DMS 273 (cell line): ENCODE data around the gene CITED2.

Source experiments
- DNase-seq: peaks from one replicate; lab custom pipeline; 2025; ENCODE audit not compliant: unreplicated experiment; lab: John Stamatoyannopoulos, UW

The CITED2 gene

DNA sequence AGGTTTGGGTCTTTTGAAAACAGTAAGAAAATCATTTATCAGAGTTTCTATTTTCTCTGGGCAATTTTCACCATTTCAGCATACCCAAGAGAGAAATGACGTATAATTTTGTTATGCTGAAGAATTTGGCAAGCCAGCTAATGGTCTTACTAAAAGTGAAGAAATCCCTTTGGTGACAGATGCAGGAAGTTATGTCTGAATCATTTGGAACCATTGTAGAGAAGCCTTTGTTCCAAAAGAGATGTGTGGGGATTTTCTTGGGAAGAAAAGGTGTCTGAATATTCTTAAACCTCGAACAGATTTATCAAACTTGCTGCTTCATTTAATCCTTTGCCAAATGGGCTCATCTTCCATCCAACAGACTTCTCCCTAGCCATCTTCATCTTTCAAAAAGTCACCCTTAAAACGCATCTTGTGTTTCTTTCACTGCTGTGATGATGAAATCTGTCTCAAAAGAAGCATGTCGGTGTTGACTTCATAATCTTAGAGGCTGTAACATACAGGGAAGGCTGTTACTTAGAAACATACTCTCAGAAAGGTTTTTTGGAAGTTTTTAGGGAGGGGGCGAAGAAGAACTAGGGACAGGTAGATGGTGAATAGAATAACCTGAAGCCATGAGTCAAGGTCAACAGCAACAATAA, 39.5 kb downstream of the CITED2 start:
- no peak for DNase-seq

GRCh38 chr6:139330826-139331500, 43.5 kb downstream of the CITED2 start:
- no peak for DNase-seq

GRCh38 chr6:139330306-139330705, 44.1 kb downstream of the CITED2 start:
- DNase-seq = no peak

DNA sequence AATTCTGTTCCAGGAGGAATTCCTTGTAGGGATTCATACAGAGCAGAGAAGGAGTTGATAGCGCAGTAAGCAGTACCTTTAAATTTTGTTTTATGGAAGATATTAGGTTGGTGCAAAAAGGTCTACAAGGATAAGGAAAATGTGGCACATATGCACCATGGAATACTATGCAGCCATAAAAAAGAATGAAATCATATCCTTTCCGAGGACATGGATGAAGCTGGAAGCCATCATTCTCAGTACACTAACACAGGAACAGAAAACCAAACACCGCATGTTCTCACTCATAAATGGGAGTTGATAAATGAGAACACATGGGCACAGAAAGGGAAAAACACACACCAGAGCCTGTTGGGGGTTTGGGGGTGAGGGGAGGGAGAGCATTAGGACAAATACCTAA, 45.2 kb downstream of the CITED2 start:
- DNase-seq = no peak

GRCh38 chr6:139327038-139327437, 47.4 kb downstream of the CITED2 start:
- no peak for DNase-seq

DNA sequence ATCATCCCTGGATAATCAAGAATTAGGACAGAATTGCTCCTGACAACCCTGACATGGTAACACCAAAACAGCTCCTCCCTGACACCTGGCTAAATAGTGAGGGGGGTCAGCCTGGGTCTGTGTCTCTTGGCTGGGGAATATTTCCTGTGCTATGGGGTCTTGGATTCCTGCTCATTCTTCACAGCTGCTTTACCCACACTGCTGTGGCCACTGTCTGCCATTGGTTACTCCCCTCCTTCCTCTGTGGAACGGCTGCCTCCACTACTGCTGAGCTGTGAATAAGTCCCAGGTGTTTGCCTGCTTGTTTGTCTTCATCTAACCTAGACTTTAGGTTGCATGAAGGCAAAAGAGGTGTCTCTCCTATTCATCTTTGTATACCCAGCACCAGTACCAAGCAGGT, 48.8 kb downstream of the CITED2 start:
- DNase-seq = no peak

DNA sequence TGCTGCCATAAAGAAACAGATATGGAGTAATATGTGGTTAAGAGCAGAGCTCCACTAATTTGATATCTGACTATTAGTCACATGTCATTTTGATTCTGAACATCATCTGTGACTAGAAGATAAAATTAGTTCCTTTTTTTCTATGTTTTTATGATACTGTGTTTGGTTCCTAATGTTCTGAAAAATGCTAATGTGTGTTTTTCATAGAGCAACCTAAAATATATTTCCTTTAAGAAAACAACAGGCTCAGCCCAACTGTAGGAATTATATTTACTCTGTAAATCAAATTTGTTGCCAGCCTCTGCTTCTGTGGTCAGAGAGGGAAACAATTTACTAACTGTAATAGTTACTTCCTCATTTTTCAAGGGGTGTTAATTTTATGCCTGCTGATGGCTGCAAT, 49.3 kb downstream of the CITED2 start:
- DNase-seq = no peak

DNA sequence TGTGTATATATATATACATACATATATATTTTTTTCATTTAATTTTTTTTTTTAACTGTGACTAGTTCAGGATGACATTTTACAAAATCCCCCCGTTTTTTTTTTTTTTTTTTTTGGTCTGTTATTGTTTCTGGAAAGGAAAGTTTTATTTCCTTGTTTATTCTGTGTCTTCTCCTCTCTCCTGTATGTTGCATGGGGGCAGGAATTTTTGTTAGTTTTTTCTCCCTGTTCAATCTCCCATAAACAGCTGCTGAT, 50.2 kb downstream of the CITED2 start:
- no peak for DNase-seq

DNA sequence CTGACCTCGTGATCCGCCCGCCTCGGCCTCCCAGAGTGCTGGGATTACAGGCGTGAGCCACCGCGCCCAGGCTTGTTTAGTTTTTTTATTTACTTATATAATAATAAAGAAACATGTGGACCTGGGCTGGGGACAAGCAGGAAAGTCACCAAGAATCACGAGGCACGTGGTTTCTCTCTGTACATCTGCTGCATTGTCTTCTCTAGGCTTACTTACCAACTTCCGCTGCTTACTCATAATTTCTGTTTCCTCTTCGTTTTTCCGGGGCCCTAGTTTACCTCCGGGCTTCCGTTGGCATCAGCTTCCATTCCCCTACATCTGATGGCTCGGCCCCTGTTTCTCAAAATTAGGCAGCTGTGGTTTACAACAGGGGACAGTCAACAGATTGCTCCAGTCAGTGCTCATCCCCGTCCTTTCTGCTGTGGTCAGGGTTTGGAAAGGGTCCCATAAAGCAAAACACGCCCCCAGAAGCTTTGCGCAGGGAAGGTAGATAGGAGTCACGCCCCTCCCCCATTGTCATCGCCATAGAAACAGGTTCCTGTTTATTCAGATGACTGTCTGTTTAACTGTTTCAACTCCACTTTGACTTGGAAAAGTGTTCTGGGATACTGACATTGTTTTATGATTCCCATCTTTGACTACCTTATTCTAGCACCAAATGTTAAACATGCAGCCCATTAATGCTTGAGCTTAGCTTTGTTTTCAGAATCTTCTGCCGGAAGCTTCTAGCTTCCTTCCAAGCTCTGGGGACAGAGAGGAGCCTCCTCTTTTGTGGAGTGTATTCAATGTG, 50.7 kb downstream of the CITED2 start:
- peak; percentile 85 for DNase-seq
